WTC11 (cell line): ENCODE data around the gene PRR7.

Experiments used
- ATF1 ChIP-seq: sonication (generic); formaldehyde crosslinking; IDR thresholded peaks from 2 replicates; pipeline ENCODE4 v1.8.1; 2023; ENCODE audit warnings: mild to moderate bottlenecking, moderate library complexity, missing genetic modification reagents
- CTCF ChIP-seq: fragments of 200-600 bp; IDR thresholded peaks from 2 replicates; pipeline ENCODE4 v1.8.0; 2022; ENCODE audit warnings: antibody characterized with exemption
- E2F1 ChIP-seq: sonication (generic); formaldehyde crosslinking; IDR thresholded peaks from 2 replicates; pipeline ENCODE4 v1.8.0; 2022; ENCODE audit warnings: mild to moderate bottlenecking, missing genetic modification reagents
- FOXP1 ChIP-seq: sonication (generic); formaldehyde crosslinking; IDR thresholded peaks from 2 replicates; pipeline ENCODE4 v1.8.0; 2022; ENCODE audit warnings: missing genetic modification reagents, mild to moderate bottlenecking, moderate library complexity, borderline replicate concordance
- IRF1 ChIP-seq: sonication (generic); formaldehyde crosslinking; IDR thresholded peaks from 2 replicates; pipeline ENCODE4 v1.8.0; 2023; ENCODE audit warnings: missing genetic modification reagents
- TCF7 ChIP-seq: sonication (generic); formaldehyde crosslinking; IDR thresholded peaks from 2 replicates; pipeline ENCODE4 v1.8.0; 2022; ENCODE audit warnings: mild to moderate bottlenecking, low read depth, missing genetic modification reagents, moderate library complexity
- TP53 ChIP-seq: sonication (generic); formaldehyde crosslinking; IDR thresholded peaks from 2 replicates; pipeline ENCODE4 v1.8.1; 2023; ENCODE audit warnings: mild to moderate bottlenecking, missing genetic modification reagents
- ZNF263 ChIP-seq: sonication (generic); formaldehyde crosslinking; IDR thresholded peaks from 2 replicates; pipeline ENCODE4 v1.8.1; 2022; ENCODE audit warnings: low read depth, mild to moderate bottlenecking, moderate library complexity, missing genetic modification reagents
- ZNF416 ChIP-seq: fragments of 250-450 bp; sonication (Bioruptor Pico); IDR thresholded peaks from 2 replicates; pipeline ENCODE4 v1.9.0; 2021; ENCODE audit warnings: mild to moderate bottlenecking, inconsistent platforms
- TF ChIP-seq, protein P1 (sequence below): fragments of 250-450 bp; sonication (Bioruptor Pico); IDR thresholded peaks from 2 replicates; pipeline ENCODE4 v1.9.0; 2021; ENCODE audit warnings: mild to moderate bottlenecking, borderline replicate concordance
- TF ChIP-seq, protein P2 (sequence below): sonication (generic); formaldehyde crosslinking; IDR thresholded peaks from 2 replicates; pipeline ENCODE4 v1.8.1; 2023; ENCODE audit warnings: mild to moderate bottlenecking, missing genetic modification reagents, moderate library complexity

DNA sequence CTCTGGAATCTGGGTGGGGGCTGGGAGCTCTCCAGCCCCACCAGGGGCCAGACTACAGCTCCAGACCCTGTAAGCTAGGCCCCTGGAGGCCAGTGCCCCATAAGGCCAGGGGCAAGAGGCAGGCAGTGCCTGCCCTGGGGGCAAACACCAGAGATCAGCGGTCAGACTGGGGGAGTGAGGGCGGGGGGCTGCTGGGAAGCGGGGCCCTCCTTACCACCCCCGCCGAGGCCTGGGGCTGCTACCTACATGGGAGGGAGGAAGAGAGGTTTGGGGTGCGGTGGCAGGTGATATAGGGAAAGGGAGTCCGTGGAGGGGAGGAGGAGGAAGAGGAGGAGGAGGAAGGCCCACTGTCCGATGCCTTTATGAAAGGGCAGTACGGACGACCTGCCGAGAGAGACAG, 12.7 kb downstream of the PRR7 start:
- TF ChIP-seq ATF1: no peak
- TF ChIP-seq, protein P1, sequence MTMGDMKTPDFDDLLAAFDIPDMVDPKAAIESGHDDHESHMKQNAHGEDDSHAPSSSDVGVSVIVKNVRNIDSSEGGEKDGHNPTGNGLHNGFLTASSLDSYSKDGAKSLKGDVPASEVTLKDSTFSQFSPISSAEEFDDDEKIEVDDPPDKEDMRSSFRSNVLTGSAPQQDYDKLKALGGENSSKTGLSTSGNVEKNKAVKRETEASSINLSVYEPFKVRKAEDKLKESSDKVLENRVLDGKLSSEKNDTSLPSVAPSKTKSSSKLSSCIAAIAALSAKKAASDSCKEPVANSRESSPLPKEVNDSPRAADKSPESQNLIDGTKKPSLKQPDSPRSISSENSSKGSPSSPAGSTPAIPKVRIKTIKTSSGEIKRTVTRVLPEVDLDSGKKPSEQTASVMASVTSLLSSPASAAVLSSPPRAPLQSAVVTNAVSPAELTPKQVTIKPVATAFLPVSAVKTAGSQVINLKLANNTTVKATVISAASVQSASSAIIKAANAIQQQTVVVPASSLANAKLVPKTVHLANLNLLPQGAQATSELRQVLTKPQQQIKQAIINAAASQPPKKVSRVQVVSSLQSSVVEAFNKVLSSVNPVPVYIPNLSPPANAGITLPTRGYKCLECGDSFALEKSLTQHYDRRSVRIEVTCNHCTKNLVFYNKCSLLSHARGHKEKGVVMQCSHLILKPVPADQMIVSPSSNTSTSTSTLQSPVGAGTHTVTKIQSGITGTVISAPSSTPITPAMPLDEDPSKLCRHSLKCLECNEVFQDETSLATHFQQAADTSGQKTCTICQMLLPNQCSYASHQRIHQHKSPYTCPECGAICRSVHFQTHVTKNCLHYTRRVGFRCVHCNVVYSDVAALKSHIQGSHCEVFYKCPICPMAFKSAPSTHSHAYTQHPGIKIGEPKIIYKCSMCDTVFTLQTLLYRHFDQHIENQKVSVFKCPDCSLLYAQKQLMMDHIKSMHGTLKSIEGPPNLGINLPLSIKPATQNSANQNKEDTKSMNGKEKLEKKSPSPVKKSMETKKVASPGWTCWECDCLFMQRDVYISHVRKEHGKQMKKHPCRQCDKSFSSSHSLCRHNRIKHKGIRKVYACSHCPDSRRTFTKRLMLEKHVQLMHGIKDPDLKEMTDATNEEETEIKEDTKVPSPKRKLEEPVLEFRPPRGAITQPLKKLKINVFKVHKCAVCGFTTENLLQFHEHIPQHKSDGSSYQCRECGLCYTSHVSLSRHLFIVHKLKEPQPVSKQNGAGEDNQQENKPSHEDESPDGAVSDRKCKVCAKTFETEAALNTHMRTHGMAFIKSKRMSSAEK (CRISPR knock-in tag): no peak
- TF ChIP-seq CTCF: no peak
- no peak for TF ChIP-seq E2F1
- TF ChIP-seq TCF7: no peak
- TF ChIP-seq TP53 (CRISPR knock-in tag): no peak
- TF ChIP-seq IRF1 (CRISPR knock-in tag): no peak
- TF ChIP-seq FOXP1 (CRISPR knock-in tag): no peak
- TF ChIP-seq ZNF416 (CRISPR knock-in tag): no peak
- TF ChIP-seq, protein P2, sequence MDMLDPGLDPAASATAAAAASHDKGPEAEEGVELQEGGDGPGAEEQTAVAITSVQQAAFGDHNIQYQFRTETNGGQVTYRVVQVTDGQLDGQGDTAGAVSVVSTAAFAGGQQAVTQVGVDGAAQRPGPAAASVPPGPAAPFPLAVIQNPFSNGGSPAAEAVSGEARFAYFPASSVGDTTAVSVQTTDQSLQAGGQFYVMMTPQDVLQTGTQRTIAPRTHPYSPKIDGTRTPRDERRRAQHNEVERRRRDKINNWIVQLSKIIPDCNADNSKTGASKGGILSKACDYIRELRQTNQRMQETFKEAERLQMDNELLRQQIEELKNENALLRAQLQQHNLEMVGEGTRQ: no peak
- TF ChIP-seq ZNF263 (CRISPR knock-in tag): no peak
